GM18519 (cell line): Measurements from ENCODE around the gene SEC14L5.
"Not testable (repeated sequence)": the region's sequence is repeated elsewhere in the genome, so short reads cannot be mapped to it uniquely, and the experiment has no call there.

ENCODE experiments used
- ATAC-seq: cut with Tn5 transposase; IDR thresholded peaks from one replicate; pipeline ENCODE4 v1.9.1; 2021; ENCODE audit warnings: mild to moderate bottlenecking, moderate library complexity; ENCODE audit not compliant: unreplicated experiment, low FRiP score

SEC14L5 gene

DNA sequence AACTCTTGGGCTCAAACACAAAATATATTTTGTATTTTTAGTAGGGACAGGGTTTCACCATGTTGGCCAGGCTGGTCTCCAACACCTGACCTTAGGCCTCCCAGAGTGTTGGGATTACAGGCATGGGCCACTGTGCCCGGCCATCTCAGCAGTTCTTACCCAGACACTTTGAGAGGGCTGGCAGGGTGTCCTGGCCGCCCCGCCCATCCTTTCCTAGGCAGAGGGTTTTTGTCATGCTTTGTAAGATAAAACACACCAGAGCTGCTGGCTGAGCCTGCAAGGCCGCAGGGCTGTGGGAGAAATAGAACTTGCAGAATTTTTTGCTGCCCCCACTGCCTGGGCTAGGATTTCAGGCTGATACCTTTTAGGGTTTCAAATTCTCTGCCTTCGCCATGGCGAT is 29.9 kb upstream of the SEC14L5 start:
- ATAC-seq: no peak

DNA sequence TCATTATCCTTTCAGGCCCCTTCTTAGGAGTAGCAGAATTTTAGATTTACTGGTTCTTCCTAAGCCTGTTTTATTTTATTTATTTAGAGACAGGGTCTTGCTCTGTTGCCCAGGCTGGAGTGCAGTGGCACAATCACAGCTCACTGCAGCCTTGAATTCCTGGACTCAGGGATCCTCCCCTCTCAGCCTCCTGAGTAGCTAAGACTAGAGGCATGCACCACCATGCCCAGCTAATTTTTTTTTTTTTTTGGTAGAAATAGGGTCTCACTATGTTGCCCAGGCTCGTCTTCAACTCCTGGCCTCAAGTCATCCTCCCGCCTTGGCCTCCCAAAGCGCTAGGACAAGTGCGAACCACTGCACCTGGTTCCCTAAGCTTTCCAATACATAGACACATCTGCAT is 28.5 kb upstream of the SEC14L5 start:
- ATAC-seq: not testable (repeated sequence)

GRCh38 chr16:4931381-4931780 is 26.7 kb upstream of the SEC14L5 start:
- ATAC-seq: no peak

DNA sequence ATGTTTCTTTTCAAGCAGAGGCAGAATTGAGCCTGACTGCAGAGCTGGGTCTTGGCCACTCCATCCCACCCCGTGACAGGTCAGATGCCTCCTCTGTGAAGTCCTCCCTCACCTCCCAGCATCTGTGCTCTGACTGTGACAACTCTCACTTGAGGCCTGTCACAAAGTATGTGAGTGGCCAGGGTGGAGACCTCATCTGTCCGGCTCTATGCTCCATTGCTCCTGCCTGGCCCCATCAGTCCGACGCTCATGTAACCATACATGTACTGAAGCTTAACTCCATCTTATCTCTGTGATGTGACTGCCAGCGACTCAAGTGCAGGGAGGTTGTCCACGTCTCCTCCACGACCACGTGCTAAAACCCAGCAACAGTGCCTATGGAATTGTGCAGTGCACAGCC is 24.7 kb upstream of the SEC14L5 start:
- ATAC-seq: no peak

DNA sequence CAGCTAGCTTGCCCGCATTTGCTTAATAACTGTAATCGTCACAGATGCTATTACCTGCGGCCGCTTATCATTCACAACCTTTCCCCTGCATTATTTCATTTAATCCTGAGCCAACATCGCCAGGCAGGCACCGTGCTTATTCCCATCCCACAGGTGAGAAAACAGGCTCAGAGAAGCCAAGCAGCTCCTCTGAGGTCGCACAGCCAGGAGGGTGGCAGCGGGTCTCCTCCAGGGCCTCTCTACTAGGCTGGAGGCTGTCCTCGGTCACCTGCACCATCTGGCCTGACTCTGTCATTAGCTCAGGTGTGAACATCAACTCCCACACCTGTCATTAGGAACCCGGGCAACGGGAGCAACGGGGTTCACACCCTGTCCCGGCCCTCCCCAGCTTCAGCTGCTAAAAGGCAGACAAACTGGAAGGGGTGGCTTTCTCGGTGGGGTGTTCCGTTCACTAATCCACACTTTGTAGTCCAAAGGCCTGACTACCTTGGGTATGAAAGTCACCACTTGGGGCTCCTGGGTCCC is 24.2 kb upstream of the SEC14L5 start:
- ATAC-seq: no peak

DNA sequence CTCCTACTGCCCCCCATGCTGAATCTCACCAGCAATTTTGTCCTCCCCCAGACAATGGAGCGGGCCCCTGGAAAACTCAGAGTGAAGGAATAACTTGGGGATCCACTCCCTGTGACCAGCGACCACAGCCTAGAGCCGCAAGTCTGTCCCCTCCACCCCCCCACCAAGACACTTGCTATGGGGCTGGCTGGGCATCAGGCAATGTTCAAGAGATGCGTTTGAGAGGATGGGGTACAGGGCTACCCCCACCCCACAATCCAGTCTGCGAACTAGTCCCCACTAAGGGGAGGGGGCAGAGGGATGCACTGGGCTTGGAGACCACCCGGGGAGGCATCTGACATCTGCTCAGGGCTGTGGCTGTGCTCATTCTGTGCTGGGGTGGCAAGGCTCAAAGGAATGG is 23.5 kb upstream of the SEC14L5 start:
- no peak for ATAC-seq

DNA sequence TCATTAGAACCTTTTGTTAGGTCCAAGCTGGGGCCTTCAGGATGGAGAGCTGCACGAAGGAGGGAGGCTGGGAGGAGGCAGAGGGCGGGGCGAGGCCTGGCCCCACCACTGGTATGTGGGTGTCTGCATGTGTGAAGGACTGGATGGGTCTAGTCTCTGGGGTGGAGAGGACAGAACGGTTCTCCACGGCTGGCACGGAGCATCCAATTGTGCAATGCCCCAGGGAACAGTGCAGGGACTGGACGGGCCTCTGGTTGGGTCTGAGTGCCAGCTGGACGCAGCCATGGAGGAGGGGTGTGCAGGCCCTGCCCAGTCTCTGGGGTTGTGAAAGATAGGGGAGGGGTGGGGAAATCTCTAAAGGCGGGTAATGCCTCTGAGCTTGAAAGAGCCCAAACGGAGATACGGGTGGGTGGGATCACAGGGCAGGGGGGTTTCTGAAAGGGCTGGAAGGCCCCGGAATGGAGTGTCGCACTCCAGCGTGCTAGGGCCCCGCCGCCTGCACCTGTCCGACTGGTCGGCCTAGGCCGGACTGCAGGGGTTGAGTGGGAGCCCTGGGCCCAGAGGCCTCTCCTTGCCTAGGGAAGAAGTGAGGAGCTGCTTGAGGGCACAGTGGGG is 22.8 kb upstream of the SEC14L5 start:
- no peak for ATAC-seq

GRCh38 chr16:4936181-4936990 is 21.7 kb upstream of the SEC14L5 start:
- ATAC-seq: no peak

DNA sequence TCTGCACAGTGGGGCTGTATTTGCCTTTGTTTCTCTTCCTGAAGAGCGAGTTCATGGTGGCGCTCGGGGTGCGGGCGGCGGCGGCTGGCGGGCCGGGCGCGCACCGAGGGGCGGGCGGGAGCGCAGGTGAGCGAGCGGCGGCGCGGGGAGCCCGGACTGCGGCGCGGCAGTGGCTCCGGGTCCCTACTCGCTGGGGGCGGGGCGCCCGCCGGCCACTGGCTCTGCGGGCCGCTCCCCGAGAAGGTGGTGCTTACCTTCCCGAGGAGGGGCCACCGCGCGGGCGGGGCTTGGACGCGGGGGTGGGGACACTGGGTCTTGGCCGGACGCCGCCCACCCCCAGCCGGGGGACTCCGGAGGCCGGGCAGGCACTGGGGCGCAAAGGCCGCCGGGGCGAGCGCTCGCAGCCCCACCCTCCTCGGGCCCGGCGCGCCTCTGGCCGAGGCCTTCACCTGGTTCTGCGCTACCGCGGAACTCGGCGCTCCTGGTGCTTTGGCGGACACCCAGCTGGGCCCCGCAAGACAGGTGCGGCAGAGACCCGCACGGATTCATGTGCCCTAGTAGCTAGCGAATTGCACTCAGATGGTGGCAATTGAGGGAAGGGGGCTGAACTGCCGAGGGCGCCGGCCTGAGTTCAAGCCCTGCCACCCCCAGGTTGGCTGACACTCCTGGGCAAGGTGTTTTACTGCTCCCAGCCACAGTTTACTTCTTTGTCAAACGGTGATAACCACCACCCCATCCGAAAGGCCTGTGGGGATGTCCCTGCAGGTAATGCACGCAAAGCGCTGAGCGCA is 20.9 kb upstream of the SEC14L5 start, which contains the start of gene PPL:
TSS of gene PPL (minus strand) at position 158 of the 791 bp plus-strand sequence. CDS start at position 55, 103 bp downstream.
- no peak for ATAC-seq

- no peak for ATAC-seq
Observed at GRCh38 chr16:4937782-4938682, 20.1 kb upstream of the SEC14L5 start.

GRCh38 chr16:4938683-4939030 is 19.5 kb upstream of the SEC14L5 start:
- ATAC-seq: no peak

DNA sequence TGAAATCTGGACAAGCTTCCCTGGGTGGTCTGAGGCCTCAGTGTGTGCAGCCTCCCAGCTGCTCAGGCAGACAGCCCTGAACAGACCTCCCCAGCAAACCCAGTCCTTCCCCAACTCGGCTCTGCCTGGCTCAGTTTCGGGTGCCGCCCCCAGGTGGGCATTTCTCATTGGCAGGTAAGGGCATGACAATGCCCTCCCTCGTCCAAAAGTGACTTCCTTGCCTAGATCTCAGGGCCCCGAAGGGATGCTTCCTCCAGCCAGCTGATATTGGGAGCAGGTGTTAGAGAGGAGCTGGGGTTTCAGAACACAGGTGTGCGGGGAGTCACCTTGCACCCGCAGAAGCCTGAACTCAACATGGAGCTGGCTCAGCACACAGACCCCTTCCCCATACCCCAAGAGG is 17.4 kb upstream of the SEC14L5 start:
- no peak for ATAC-seq

DNA sequence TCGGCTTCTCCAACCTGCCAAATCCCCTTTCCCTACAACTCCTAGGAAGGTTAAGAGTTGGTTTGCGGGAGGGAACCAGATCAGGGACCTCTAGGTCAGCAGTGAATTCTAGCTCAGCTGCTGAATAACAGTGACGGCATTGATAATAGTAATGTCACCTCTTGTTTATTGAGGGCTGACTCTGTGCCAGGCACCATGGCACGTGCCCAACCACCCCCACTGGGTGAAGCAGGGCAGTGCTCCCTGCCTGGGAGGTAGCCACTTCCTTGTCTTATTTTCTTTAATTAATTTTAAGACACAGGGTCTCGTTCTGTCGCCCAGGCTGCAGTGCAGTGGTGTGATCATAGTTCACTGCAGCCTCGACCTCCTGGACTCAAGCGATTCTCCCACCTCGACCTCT is 15.6 kb upstream of the SEC14L5 start:
- ATAC-seq: no peak

GRCh38 chr16:4944333-4945281 is 13.5 kb upstream of the SEC14L5 start:
- no peak for ATAC-seq

DNA sequence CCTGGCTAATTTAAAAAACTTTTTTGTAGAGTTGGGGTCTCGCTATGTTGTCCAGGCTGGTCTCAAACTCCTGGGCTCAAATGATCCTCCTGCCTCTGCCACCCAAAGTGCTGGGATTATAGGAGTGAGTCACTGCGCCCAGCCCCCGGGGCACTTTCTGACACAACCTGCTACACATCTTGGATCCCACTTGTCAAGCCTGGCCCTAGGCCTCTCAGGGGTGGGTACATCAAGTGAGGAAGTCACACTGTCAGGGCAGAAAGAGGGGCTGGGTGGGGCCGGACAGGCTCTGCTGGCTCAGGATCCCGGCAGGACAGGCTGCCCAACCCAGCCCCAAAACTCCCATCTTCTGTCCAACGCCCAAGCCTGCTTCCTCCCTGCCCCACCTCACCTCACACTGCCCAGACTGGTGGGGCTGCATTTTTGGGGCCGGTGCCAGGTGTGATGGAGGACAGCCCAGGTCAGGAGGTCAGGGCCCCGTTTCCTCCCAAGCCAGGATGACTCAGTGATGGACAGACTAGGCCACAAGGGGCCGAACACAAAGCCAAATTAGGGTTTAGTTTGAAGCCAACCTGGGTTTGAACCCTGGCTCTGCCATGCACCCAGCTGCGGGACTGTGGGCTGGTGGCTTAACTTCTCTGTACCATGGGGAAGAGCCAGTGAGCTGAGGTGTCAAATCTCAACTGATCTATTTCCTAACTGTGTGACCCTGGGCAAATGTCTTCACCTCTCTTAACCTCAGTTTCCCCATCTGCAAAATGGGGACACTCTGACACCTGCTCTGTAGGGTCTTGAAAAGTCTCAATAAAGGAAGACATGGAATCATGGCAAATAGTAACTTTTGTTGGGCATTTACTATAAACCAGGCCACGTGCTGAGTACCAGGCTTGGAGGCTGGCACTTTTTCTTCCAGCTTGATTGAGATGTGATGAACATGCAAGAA is 12.3 kb upstream of the SEC14L5 start:
- ATAC-seq: no peak

GRCh38 chr16:4946917-4947316 is 11.2 kb upstream of the SEC14L5 start:
- ATAC-seq: no peak

- ATAC-seq: no peak
Observed at GRCh38 chr16:4947722-4948503, 10.2 kb upstream of the SEC14L5 start.
